Subcutaneous adipose tissue (tissue), 4 donors: ENCODE measurements around the gene TRIO. TPM values are rescaled to one million over a fixed set of nuclear protein-coding genes. Genes with fewer than 3 reads are reported as not detected.

Experiments used
- CTCF ChIP-seq: fragments of 450-650 bp; IDR thresholded peaks from one replicate; pipeline ENCODE4 v1.5.1; 2016; ENCODE audit warnings: low read depth, mild to moderate bottlenecking, control low read depth, antibody characterized with exemption, moderate library complexity
- total RNA-seq, 4 donors: library from RNA; depleted of rRNA; stranded (reverse); fragments of >200 nt; gene quantifications; one replicate each; pipeline ENCODE4 v1.1.0, GENCODE V29; 2016

Gene TRIO
- total RNA-seq, 4 donors from 2014 or later: 193 to 238 (median 212) TPM

DNA sequence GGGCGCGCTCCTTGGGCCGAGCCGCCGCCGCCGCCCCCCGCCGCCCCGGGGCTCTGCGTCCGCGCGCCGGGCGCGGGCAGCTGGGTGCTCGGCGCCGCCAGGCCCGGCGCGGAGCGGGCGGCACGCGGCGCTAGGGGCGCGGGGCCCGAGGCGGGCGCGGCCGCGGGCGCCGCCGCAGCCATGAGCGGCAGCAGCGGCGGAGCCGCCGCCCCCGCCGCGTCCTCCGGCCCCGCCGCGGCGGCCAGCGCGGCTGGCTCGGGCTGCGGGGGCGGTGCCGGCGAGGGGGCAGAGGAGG is 351 bp downstream of the TRIO start:
- no peak for TF ChIP-seq CTCF

DNA sequence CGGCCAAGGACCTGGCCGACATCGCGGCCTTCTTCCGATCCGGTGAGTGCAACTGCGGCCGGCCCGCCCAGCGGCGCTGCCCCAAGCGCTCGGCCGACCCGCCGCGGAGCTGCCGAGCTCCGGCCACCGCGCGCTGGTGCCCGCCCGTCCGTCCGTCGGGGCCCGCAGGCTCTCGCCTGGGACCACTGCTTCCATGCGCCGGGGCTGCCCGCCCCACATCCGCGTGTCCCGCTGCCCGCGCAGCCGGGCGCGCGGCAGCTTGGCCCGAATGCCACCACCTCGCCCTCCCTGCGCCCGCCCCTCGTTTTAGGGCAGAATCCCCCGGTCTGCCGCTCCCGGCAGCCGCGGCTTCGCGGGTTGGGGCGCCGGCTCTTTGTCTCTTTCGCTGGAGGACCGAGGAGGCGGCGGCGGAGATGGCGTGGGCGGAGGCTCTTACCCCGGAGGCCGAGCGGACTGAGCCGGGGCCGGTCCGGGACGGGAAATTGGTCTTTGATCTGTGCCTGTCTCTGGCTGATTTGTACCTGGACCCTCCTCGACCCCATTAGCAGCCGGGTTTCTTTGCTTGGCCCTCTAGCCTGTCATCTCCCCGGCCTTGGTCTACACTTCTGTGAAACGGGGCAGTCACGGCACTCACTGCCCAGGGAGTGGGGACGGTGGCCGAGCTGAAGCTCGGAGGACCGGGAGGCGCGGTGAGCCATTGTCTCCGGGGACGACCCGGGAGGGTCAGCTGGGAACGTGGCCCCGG is 871 bp downstream of the TRIO start:
- TF ChIP-seq CTCF: no peak

DNA sequence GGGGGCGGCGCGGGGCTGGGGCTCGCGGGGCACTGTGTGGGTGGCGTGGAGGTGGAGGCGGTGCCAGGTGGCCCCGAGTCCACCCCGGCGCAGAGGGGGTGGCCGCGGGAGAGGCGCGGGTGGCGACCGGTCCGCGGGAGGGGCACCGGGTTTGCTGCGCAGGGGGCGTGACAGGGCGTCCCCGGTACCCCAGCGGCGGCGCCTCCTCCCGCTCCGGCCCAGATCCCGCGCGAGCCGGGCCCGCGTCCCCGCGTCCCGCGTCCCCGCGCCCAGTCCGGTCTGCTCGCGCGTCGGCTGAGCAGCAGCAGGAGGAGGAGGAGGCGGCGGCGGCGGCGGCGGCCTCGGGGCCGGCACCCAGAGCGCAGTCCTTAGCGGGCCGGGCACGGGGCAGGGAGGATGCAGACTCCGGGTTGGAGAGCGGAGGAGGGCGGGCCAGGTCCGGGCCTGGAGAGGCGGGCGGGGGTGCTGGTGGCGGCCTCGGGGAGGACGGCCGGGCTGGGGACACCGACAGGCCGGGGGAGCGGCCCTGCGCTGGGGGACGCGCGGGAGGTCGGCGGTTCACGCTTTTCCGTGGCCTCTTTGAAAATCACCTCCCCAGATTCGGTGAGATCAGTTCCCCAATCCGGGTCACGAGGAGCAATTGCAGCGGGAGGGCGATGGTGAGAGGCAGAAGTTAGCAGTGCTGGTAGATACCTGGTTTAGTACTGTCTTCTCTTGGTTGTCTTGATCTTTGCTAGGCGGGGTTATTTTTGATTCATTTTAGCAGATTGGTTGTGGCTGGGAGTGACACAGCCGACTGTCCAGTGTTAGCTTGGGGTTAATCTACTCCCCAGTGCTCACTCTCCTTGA is 1.7 kb downstream of the TRIO start:
- TF ChIP-seq CTCF: no peak

- no peak for TF ChIP-seq CTCF
Measured at GRCh38 chr5:14145435-14146334, 2.5 kb downstream of the TRIO start.

DNA sequence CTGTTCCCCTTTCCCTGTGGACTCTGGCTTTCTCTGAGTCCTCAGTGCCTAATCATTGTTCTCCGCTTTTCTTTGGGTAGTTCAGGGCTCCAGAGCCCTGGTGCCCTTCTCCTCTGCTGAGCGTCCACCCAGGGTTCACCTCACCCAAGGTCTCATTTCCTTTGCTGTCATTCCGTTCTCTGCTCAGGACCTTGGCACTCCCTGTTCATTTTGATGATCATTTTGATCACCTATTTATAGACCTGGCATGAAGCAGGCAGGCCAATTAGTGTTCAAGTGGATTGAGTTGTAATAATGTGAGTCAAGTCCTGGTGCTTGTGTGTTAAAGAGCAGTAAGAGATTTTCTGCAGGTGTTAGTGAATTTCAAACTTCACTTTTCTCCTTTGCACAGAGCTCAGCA is 3.6 kb downstream of the TRIO start:
- TF ChIP-seq CTCF: no peak

DNA sequence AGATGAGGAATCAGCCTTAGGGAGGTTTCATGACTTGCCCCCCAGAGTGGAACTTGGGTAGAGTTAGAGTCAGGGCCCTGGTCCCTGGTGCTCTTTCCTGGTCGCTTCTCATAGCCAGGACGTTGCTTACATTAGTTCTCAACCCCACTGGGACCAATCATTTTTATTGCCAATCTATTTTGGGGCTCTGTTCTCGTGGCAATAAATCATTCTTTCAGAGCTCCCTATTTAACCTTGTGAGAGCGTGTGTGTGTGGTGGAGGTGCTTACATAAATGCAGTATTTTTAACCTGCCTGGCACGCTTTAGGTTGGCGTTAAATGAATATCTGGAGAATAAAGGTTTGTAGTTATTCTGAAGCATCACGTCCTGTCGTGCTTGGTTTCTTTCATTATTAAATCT is 4.1 kb downstream of the TRIO start:
- no peak for TF ChIP-seq CTCF

DNA sequence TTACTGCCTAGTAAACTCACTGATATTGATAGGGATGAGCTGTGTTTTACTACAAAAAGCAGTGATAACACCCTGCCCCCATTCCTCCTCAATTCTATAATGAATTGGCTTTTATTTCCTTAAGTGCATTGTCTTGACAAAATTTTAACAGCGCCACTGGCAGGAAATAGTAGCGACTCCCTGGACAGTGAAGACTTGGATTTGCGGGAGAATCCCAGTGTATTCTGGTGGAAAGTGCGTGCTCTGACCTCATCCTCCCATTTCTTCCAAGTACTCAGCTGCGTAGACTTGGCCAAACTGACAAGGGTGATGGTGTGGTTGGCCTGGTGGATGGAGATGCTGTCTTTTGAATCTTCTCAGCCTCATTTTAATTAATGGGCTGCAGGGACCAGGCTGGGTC is 5.3 kb downstream of the TRIO start:
- TF ChIP-seq CTCF: no peak
